ENCODE data around the gene GAS7.

The GAS7 gene

GRCh38 chr17:10166176-10166935 lies 32.0 kb downstream of the GAS7 start:
- DNase-seq (ENCODE audit: low read depth): no peak
- no peak overlapping the region for H3K4me3 ChIP-seq (ENCODE audit: low read depth, low read length)
- no peak for TF ChIP-seq CTCF (IDR thresholded peaks at IDR 0.05; ENCODE audit: insufficient read depth, low read depth, low read length, missing control alignments)

GRCh38 chr17:10162096-10162495 lies 36.3 kb downstream of the GAS7 start:
- TF ChIP-seq CTCF (IDR thresholded peaks at IDR 0.05; ENCODE audit: insufficient read depth, low read depth, low read length, missing control alignments): no peak
- H3K4me3 ChIP-seq (ENCODE audit: low read depth, low read length): peak overlapping the region; percentile 13; the same call in 1 of the 2 replicates
- peak; percentile 58 for DNase-seq (ENCODE audit: low read depth)

- TF ChIP-seq CTCF (IDR thresholded peaks at IDR 0.05; ENCODE audit: insufficient read depth, low read depth, low read length, missing control alignments): no peak
- DNase-seq (ENCODE audit: low read depth): no peak
- H3K4me3 ChIP-seq (ENCODE audit: low read depth, low read length): no peak overlapping the region
Observed at GRCh38 chr17:10161386-10161785, 37.0 kb downstream of the GAS7 start.

- peak; percentile 91 for DNase-seq (ENCODE audit: low read depth)
- TF ChIP-seq CTCF (IDR thresholded peaks at IDR 0.05; ENCODE audit: insufficient read depth, low read depth, low read length, missing control alignments): no peak
Observed at GRCh38 chr17:10156948-10157607, 41.3 kb downstream of the GAS7 start.

GRCh38 chr17:10156599-10156947 lies 41.8 kb downstream of the GAS7 start:
- no peak for DNase-seq (ENCODE audit: low read depth)
- TF ChIP-seq CTCF (IDR thresholded peaks at IDR 0.05; ENCODE audit: insufficient read depth, low read depth, low read length, missing control alignments): no peak
- no peak overlapping the region for H3K4me3 ChIP-seq (ENCODE audit: low read depth, low read length)

More at GRCh38 chr17:10156948-10157607, 41.3 kb downstream of the GAS7 start:
- peak overlapping the region; percentile 17; the same call in 1 of the 2 replicates for H3K4me3 ChIP-seq (ENCODE audit: low read depth, low read length)

GRCh38 chr17:10156077-10156435 lies 42.4 kb downstream of the GAS7 start:
- no peak overlapping the region for H3K4me3 ChIP-seq (ENCODE audit: low read depth, low read length)
- no peak for DNase-seq (ENCODE audit: low read depth)
- no peak for TF ChIP-seq CTCF (IDR thresholded peaks at IDR 0.05; ENCODE audit: insufficient read depth, low read depth, low read length, missing control alignments)

Data from GM12865 (cell line).